NCI-H774 (cell line): ENCODE data around the gene DALRD3.

Experiments used
- DNase-seq: peaks from one replicate; lab custom pipeline; 2025; lab: John Stamatoyannopoulos, UW

The DALRD3 gene

DNA sequence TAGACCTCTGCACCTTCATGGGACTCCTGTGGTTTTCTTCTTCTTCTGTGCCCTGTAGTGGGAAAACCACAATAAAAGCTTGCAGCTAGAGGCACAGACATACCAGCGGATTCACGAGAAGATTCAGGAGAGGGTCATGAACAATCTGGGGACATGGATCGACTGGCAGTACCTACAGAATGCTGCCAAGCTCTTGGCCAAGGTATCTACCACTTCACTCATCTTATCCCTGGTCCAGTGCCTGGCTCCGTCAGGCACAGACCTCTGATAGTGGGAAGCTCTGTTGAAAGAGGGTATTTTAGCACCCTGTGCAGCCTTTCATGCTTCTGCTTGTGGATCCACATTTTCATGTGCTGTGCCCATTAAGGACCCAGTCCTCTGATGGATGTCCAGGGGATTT is 38.1 kb downstream of the DALRD3 start:
- DNase-seq, result no peak

DNA sequence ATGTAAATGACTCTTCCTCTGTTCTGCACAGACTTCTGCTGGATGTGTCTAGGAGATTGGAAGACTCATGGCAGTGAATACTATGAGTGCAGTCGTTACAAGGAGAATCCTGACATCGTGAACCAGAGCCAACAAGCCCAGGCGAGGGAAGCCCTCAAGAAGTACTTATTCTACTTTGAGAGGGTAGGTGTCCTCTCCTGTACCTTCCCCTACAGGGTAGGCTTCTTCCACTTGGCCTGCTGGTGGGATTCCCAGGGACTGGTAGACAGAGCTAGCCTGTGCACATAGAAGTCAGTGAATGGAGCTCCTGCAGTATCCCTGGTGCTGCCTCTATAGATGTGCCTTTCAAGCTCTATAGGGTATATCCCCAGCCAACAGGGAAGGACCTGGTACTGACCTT is 38.9 kb downstream of the DALRD3 start:
- DNase-seq, result no peak

DNA sequence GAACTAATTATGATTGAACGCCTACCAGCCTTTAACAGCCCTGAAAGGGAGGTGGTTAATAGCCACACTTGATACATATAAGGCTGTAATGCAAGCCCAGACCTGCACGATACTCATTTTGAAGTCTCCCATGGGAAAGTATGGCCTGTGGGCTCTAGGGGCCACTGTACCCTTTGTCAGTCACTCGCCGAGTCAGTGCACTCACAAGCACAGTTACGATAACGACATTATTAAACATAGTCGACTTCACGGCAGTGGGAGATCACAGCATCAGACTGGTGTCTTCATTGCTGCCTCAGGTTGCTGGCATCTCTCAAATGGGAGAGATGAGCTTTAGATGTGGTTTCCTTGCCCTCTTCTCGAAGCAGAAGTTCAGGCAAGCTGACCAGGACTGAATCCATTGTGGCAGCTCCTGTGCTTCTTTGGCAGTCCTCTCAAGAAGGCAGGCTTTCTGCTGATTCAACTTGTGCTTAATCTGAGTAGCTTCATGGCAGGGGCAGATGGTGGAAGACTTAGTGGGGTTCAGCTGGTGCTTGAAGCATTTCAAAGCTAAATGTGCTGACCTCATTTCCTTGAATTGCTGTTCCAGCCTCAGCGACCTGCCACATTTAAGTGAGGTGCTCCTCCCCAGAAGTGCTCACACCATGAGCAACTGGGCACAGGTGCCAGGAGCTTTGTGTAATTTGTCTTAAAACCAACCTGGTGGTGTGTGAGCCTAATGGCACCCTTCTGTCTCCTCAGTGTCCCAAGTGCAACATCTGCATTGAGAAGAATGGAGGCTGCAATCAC is 44.1 kb downstream of the DALRD3 start:
- DNase-seq, result no peak

DNA sequence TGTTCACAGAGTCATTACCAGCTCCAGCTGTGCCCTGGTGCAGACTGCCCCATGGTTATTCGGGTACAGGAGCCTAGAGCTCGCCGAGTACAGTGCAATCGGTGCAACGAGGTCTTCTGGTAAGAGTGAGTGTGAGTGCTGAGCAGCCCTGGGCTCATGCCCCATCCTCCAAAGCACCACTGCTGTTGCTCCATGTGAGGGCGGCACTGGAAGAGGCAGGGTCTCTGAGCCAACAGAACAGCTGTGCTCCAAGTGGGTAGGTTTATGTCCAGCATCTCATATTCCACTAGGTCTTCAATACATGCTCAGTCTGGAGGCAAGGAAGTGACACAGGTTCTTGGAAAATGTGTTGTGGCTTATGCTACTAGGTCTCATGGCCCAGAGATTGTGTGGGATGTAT is 47.8 kb downstream of the DALRD3 start:
- DNase-seq, result no peak

DNA sequence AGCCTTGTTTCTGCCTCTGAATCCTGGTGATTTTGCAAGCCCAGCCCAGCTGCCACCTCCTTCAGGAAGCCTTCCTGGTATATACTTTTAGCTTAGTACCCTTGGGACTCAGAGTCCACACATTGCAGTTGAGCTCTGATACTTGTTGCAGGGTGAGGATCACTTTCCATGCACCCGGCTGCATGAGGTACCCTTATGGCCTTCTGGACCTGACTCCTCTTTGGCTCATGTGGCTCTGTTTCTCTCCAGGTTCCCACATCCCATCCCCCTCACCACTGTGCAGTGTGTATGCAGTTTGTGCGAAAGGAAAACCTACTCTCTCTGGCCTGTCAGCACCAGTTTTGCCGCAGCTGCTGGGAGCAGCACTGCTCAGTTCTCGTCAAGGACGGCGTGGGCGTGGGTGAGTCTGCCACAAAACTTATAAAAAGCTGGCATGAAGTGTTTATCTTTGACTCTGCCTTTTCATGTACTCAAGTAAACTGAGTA is 51.5 kb downstream of the DALRD3 start:
- DNase-seq, result no peak

DNA sequence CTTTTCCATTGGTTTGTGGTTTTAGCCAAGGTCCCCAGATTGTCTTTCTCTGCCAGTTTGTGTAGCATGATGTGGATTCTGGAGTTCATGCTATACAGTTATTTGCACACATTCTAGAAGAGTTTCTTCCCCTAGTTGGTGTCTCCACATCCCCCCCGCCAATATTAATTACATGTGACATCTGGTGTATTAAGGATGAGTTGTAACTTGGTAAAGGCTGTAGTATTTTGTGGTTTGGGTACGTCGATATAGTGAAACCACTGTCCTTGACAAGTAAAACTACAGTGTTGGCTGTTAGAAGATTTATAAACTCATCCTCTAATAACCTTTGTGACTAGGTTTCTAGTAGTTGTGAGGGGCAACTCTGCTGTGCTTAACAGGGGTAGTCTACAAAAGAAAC is 52.0 kb downstream of the DALRD3 start:
- no peak for DNase-seq
